ENCODE measurements around the gene LYSMD1.

Gene LYSMD1, protein sequence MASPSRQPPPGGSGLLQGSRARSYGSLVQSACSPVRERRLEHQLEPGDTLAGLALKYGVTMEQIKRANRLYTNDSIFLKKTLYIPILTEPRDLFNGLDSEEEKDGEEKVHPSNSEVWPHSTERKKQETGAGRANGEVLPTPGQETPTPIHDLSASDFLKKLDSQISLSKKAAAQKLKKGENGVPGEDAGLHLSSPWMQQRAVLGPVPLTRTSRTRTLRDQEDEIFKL

DNA sequence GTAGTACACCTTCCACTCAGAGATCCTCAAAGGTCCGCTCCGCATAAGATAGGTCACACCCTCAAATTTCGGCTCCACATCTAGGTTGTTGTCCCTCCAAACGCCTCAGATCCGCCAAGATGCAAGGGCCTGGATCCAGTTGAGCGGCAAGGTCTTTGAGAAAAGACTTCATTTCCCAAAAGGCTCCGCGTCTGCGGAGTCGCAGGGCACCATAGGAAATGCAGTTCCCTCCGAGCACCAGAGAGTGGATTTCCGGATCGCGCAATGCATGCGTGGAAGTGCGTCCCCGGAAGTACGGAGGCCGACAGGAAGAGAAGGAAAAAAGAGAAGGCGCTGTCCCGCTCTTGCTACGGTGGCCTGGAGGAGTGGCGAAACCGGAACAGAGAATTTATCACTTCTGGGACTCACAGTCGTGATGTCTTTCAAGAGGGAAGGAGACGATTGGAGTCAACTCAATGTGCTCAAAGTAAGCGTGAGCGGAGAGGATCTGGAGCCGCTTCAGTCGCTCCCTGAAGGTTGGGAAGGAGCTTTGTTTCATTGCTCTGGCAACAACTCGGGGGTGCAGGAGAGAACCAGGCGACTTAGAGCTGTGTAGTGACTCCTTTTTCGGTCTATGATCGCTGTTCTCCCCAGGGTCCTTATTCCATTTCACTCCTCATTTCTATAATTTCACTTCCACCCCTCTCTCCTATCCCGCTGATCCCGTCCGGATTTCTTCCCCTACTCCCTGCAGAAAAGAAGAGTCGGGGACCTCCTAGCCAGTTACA lies at the start of gene LYSMD1, which contains the start of gene SCNM1:
Gene LYSMD1 (minus strand): TSS at position 165 of the 767 bp plus-strand sequence. CDS start 644 bp downstream, outside the sequence.
Gene SCNM1 (plus strand): TSS at position 407 of the 767 bp plus-strand sequence. CDS start 9 bp downstream, at position 416.
- Histone ChIP-seq H3K4me3 (ENCODE audit: low read depth, low read length) (peak within 1 kb of the TSS; percentile 82), H3K9me3 (ENCODE audit: control insufficient read depth, insufficient read depth, low read depth, low read length) (no peaks in the 10 kb centered on the region), H3K4me1 (ENCODE audit: control insufficient read depth, insufficient read depth, low read length) (peaks cover 6% of the 10 kb centered on the region; the same call in 1 of the 2 replicates), H3K36me3 (ENCODE audit: control insufficient read depth in 2 of 2, insufficient read depth in 1 of 2, low read length in 2 of 2) (peaks cover 16 to 53% of the 10 kb centered on the region in 2 experiments), H3K27ac (ENCODE audit: extremely low read depth, low read depth, low read length) (peak within 1 kb of the TSS; percentile 63)
- ChIA-PET POLR2A (interaction anchor here (0.7 to 3.3 kb wide), 12 partner anchors 8 to 159 kb away, joined by 3 to 23 read pairs (median 3); partner anchors contain the start of genes MINDY1, TMOD4, TNFAIP8L2 and VPS72), CTCF (interaction anchor here (0.8 to 1.8 kb wide), 4 partner anchors 10 to 141 kb away, joined by 3 to 9 read pairs (median 4); partner anchors contain the start of gene TNFAIP8L2)
- no peak for TF ChIP-seq ZNF514 (tag by site-specific recombination; IDR thresholded peaks at IDR 0.05)
- peak; percentile 96 for TF ChIP-seq ZNF366 (tag by site-specific recombination; conservative IDR thresholded peaks at IDR 0.05)
- no peak for TF ChIP-seq HOXD13 (CRISPR knock-in tag; IDR thresholded peaks at IDR 0.05; ENCODE audit: borderline replicate concordance)
- TF ChIP-seq ZNF596 (tag by site-specific recombination; IDR thresholded peaks at IDR 0.05), result no peak
- no peak for TF ChIP-seq MEIS1 (CRISPR knock-in tag; IDR thresholded peaks at IDR 0.05; ENCODE audit: borderline replicate concordance)
- 0 out of 2 replicates have a peak, but pooled peaks have one; percentile 68 for TF ChIP-seq ZNF394 (tag by site-specific recombination; IDR thresholded peaks at IDR 0.05; ENCODE audit: borderline replicate concordance)
- 0 out of 2 replicates have a peak, but pooled peaks have one; percentile 10 for TF ChIP-seq ZNF843 (tag by site-specific recombination; IDR thresholded peaks at IDR 0.05)
- TF ChIP-seq, protein P1, sequence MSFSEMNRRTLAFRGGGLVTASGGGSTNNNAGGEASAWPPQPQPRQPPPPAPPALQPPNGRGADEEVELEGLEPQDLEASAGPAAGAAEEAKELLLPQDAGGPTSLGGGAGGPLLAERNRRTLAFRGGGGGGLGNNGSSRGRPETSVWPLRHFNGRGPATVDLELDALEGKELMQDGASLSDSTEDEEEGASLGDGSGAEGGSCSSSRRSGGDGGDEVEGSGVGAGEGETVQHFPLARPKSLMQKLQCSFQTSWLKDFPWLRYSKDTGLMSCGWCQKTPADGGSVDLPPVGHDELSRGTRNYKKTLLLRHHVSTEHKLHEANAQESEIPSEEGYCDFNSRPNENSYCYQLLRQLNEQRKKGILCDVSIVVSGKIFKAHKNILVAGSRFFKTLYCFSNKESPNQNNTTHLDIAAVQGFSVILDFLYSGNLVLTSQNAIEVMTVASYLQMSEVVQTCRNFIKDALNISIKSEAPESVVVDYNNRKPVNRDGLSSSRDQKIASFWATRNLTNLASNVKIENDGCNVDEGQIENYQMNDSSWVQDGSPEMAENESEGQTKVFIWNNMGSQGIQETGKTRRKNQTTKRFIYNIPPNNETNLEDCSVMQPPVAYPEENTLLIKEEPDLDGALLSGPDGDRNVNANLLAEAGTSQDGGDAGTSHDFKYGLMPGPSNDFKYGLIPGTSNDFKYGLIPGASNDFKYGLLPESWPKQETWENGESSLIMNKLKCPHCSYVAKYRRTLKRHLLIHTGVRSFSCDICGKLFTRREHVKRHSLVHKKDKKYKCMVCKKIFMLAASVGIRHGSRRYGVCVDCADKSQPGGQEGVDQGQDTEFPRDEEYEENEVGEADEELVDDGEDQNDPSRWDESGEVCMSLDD (tag by site-specific recombination; IDR thresholded peaks at IDR 0.05), result no peak
- no peak; the same call in 1 of the 2 replicates for TF ChIP-seq ZNF391 (tag by site-specific recombination; IDR thresholded peaks at IDR 0.05; ENCODE audit: borderline replicate concordance, low read depth)
- TF ChIP-seq ZNF510 (tag by site-specific recombination; IDR thresholded peaks at IDR 0.05; ENCODE audit: insufficient replicate concordance), result no peak
- TF ChIP-seq HOXA7 (CRISPR knock-in tag; IDR thresholded peaks at IDR 0.05; ENCODE audit: borderline replicate concordance), result no peak
- TF ChIP-seq ZNF211 (tag by site-specific recombination; IDR thresholded peaks at IDR 0.05; ENCODE audit: low read depth), result no peak
- no peak for TF ChIP-seq SETDB1 (IDR thresholded peaks at IDR 0.05; ENCODE audit: insufficient read length, low read length)
- no peak for TF ChIP-seq ZNF423 (tag by site-specific recombination; IDR thresholded peaks at IDR 0.05)
- TF ChIP-seq ZNF670 (tag by site-specific recombination; IDR thresholded peaks at IDR 0.05; ENCODE audit: low read depth), result no peak
- TF ChIP-seq ZNF24 (tag by site-specific recombination; IDR thresholded peaks at IDR 0.05), result peak; percentile 73; the same call in 1 of the 2 replicates
- no peak for TF ChIP-seq GLI4 (tag by site-specific recombination; IDR thresholded peaks at IDR 0.05)
- TF ChIP-seq ZBTB48 (tag by site-specific recombination; IDR thresholded peaks at IDR 0.05), result no peak
- TF ChIP-seq YY1 (tag by site-specific recombination; IDR thresholded peaks at IDR 0.05), result 0 out of 2 replicates have a peak, but pooled peaks have one; percentile 10
- TF ChIP-seq ZNF664 (tag by site-specific recombination; IDR thresholded peaks at IDR 0.05), result peak; percentile 26; the same call in 1 of the 2 replicates
- peak; percentile 38 for TF ChIP-seq ZBTB8A (tag by site-specific recombination; IDR thresholded peaks at IDR 0.05)
- no peak for TF ChIP-seq GLIS2 (tag by site-specific recombination; IDR thresholded peaks at IDR 0.05)
- no peak; the same call in 1 of the 2 replicates for TF ChIP-seq ZBTB20 (tag by site-specific recombination; IDR thresholded peaks at IDR 0.05)
- TF ChIP-seq TCF7L2 (IDR thresholded peaks at IDR 0.05; ENCODE audit: borderline replicate concordance, low read depth, low read length), result peak; percentile 54; the same call in 1 of the 2 replicates
- TF ChIP-seq, protein P2, sequence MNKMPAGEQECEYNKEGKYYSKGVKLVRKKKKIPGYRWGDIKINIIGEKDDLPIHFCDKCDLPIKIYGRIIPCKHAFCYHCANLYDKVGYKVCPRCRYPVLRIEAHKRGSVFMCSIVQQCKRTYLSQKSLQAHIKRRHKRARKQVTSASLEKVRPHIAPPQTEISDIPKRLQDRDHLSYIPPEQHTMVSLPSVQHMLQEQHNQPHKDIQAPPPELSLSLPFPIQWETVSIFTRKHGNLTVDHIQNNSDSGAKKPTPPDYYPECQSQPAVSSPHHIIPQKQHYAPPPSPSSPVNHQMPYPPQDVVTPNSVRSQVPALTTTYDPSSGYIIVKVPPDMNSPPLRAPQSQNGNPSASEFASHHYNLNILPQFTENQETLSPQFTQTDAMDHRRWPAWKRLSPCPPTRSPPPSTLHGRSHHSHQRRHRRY (tag by site-specific recombination; IDR thresholded peaks at IDR 0.05), result no peak
- peak; percentile 19 for TF ChIP-seq ZNF341 (tag by site-specific recombination; IDR thresholded peaks at IDR 0.05; ENCODE audit: low read depth)
- TF ChIP-seq, protein P3, sequence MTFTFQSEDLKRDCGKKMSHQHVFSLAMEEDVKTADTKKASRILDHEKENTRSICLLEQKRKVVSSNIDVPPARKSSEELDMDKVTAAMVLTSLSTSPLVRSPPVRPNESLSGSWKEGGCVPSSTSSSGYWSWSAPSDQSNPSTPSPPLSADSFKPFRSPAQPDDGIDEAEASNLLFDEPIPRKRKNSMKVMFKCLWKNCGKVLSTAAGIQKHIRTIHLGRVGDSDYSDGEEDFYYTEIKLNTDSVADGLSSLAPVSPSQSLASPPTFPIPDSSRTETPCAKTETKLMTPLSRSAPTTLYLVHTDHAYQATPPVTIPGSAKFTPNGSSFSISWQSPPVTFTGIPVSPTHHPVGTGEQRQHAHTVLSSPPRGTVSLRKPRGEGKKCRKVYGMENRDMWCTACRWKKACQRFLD (tag by site-specific recombination; IDR thresholded peaks at IDR 0.05), result no peak
- TF ChIP-seq ZNF501 (tag by site-specific recombination; IDR thresholded peaks at IDR 0.05), result peak; percentile 43; the same call in 1 of the 2 replicates
- TF ChIP-seq ZNF248 (tag by site-specific recombination; IDR thresholded peaks at IDR 0.05), result no peak
- TF ChIP-seq ZNF837 (tag by site-specific recombination; IDR thresholded peaks at IDR 0.05), result no peak
- 0 out of 2 replicates have a peak, but pooled peaks have one; percentile 30 for TF ChIP-seq ZSCAN23 (tag by site-specific recombination; IDR thresholded peaks at IDR 0.05)
- no peak for TF ChIP-seq ZNF19 (tag by site-specific recombination; IDR thresholded peaks at IDR 0.05; ENCODE audit: low read depth)
- no peak for TF ChIP-seq ZNF624 (tag by site-specific recombination; IDR thresholded peaks at IDR 0.05)
- no peak for TF ChIP-seq ZNF555 (tag by site-specific recombination; conservative IDR thresholded peaks at IDR 0.05)
